Measurements from ENCODE around the gene GGTLC1.
"Not testable (repeated sequence)": the region's sequence is repeated elsewhere in the genome, so short reads cannot be mapped to it uniquely, and the experiment has no call there.

The GGTLC1 gene

DNA sequence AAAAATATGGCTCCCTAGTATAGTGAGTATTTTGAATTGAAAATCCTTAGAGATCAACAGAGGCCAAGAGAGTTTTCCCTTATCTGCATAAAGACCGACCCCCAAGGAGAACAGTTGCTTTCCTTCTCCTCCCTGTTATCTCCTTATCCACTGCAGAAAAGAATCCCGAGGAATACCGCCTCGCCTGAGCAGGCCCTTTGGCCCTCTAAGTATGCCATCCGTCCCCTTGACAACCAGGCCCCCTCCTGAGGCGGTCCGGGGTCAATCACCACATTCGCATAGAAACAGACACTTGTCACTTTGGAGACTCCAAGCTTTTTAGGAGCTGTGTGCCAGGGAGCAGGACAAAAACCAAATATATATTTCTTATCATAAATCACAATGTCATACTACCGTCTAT is 15.9 kb upstream of the GGTLC1 start:
- Mint-ChIP-seq H3K27ac (no peak overlapping the region), H3K4me3 (no peak overlapping the region), H3K9me3 (no peaks in the 10 kb centered on the region), H3K36me3 (ENCODE audit: low read depth) (no peaks in the 10 kb centered on the region), H3K27me3 (ENCODE audit: low read depth) (peaks cover 18% of the 10 kb centered on the region), H3K4me1 (ENCODE audit: low read depth) (no peaks in the 10 kb centered on the region)

- H3K27me3 Mint-ChIP-seq (ENCODE audit: low read depth), result peaks cover 33% of the 10 kb centered on the region
- no peak overlapping the region for H3K27ac Mint-ChIP-seq
- no peaks in the 10 kb centered on the region for H3K9me3 Mint-ChIP-seq
- H3K36me3 Mint-ChIP-seq (ENCODE audit: low read depth), result no peaks in the 10 kb centered on the region
- H3K4me1 Mint-ChIP-seq (ENCODE audit: low read depth), result no peaks in the 10 kb centered on the region
- no peak overlapping the region for H3K4me3 Mint-ChIP-seq
Observed at GRCh38 chr20:24002896-24003295, 14.3 kb upstream of the GGTLC1 start.

GRCh38 chr20:24001712-24002405 is 13.3 kb upstream of the GGTLC1 start:
- Mint-ChIP-seq H3K4me1 (ENCODE audit: low read depth) (no peaks in the 10 kb centered on the region), H3K36me3 (ENCODE audit: low read depth) (no peaks in the 10 kb centered on the region), H3K27ac (no peak overlapping the region), H3K27me3 (ENCODE audit: low read depth) (peaks cover 38% of the 10 kb centered on the region), H3K4me3 (no peak overlapping the region), H3K9me3 (no peaks in the 10 kb centered on the region)

DNA sequence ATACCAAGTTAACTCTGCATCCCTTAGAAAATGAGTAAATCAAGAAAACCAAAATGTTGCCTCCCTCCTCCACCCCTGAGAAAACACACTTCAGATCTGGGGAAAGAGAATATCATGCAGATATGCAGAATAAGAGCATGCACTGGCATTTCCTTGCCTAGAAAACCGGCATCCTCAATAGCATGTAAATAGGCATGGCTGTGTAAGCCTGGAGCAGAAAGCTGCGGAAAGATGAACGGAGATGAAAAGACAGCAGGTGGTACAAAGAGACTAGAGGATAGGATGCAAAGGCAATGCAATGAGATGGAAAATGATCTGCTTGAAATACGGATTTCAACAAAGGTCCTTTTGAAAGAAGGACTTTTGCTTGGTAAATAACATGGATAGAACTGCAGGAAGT is 10.3 kb upstream of the GGTLC1 start:
- Mint-ChIP-seq H3K9me3 (no peaks in the 10 kb centered on the region), H3K4me3 (no peak overlapping the region), H3K36me3 (ENCODE audit: low read depth) (no peaks in the 10 kb centered on the region), H3K4me1 (ENCODE audit: low read depth) (no peaks in the 10 kb centered on the region), H3K27me3 (ENCODE audit: low read depth) (peaks cover 38% of the 10 kb centered on the region), H3K27ac (no peak overlapping the region)

DNA sequence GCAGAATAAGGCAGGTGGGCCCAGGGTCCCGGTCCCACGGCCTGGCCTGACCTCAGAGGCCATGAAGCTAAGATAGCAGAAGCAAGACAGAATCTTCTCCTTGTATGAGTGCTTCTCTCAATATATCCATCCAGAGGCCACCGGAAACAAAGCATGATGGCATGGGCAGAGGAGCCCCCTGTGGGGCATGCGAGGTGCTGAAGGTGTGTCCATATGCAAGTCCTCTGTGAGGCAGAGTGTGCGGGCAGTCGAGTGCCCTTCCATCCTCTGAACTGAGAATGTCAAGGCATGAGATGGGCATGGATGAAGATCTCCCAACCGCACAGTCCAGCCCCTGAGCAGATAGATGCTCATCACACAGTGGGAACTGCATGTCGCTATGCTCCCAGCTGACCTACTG is 9.8 kb upstream of the GGTLC1 start:
- Mint-ChIP-seq H3K4me1 (ENCODE audit: low read depth) (no peaks in the 10 kb centered on the region), H3K36me3 (ENCODE audit: low read depth) (no peaks in the 10 kb centered on the region), H3K9me3 (no peaks in the 10 kb centered on the region), H3K27me3 (ENCODE audit: low read depth) (peaks cover 38% of the 10 kb centered on the region), H3K4me3 (no peak overlapping the region), H3K27ac (no peak overlapping the region)

GRCh38 chr20:23995905-23996666 is 7.5 kb upstream of the GGTLC1 start:
- Mint-ChIP-seq H3K27ac (no peak overlapping the region), H3K4me3 (no peak overlapping the region), H3K4me1 (ENCODE audit: low read depth) (no peaks in the 10 kb centered on the region), H3K9me3 (no peaks in the 10 kb centered on the region), H3K36me3 (ENCODE audit: low read depth) (no peaks in the 10 kb centered on the region), H3K27me3 (ENCODE audit: low read depth) (peaks cover 31% of the 10 kb centered on the region)

DNA sequence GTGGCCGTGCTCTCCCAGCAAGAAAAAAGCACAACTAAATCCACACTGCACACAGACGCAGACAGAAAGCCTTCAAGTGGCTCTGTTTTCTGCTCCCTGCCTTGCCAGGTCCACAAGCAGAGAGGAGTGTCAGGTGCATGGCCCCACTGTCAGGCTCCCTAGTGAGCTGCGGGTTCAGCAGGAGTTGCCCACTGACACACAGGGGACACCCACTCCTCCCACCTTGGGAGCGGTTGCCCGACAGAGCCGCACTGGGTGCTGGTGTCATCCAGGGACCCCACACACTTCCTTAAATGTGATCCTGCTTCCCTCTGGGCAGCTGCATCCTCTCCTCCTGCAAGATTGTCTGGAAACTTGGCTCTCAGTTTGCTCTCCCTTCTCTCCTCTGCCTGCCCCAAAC is 6.7 kb upstream of the GGTLC1 start:
- H3K27me3 Mint-ChIP-seq (ENCODE audit: low read depth), result peaks cover 27% of the 10 kb centered on the region
- not testable (repeated sequence) for H3K4me1 Mint-ChIP-seq (ENCODE audit: low read depth); H3K4me3 Mint-ChIP-seq; H3K27ac Mint-ChIP-seq; H3K36me3 Mint-ChIP-seq (ENCODE audit: low read depth); H3K9me3 Mint-ChIP-seq

DNA sequence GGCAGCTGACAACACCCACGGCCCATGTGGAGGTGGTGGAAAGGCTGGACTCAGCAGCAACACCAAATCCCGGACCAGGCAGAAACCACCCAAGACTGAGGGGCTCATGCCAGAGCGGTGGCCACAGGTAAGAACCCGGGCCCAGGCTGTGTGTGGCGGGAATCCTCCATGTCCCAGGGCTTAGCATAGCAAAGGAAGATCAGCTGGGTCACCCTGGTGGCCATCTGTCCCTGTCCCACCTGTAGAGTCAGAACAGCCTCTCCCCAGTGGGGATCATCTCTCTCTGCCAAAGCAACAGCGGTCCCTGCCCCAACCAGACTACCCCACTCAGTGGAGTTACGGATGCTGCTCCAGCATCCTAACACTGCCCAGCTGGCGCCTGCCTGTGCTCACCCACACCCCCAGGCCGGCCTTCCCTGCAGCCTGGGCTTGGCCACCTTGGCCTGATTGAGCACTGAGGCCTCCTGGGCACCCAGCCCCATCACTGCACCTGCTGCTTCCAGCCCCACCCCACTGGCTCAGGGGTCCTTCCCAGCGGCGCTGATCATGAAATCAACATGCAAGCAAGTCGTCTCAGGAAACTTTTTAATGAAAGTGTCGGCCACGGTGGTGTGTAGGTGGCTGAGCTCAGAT is 5.5 kb upstream of the GGTLC1 start:
- H3K4me1 Mint-ChIP-seq (ENCODE audit: low read depth); H3K9me3 Mint-ChIP-seq; H3K27ac Mint-ChIP-seq; H3K36me3 Mint-ChIP-seq (ENCODE audit: low read depth); H3K4me3 Mint-ChIP-seq: not testable (repeated sequence)
- H3K27me3 Mint-ChIP-seq (ENCODE audit: low read depth), result peaks cover 17% of the 10 kb centered on the region

- H3K36me3 Mint-ChIP-seq (ENCODE audit: low read depth); H3K27ac Mint-ChIP-seq; H3K9me3 Mint-ChIP-seq; H3K4me3 Mint-ChIP-seq; H3K4me1 Mint-ChIP-seq (ENCODE audit: low read depth): not testable (repeated sequence)
- H3K27me3 Mint-ChIP-seq (ENCODE audit: low read depth), result peaks cover 10% of the 10 kb centered on the region
Observed at GRCh38 chr20:23993440-23993839, 4.9 kb upstream of the GGTLC1 start.

- not testable (repeated sequence) for H3K27me3 Mint-ChIP-seq (ENCODE audit: low read depth); H3K4me3 Mint-ChIP-seq; H3K27ac Mint-ChIP-seq; H3K9me3 Mint-ChIP-seq; H3K4me1 Mint-ChIP-seq (ENCODE audit: low read depth); H3K36me3 Mint-ChIP-seq (ENCODE audit: low read depth)
Observed at GRCh38 chr20:23990296-23990695, 1.7 kb upstream of the GGTLC1 start.

- not testable (repeated sequence) for H3K4me1 Mint-ChIP-seq (ENCODE audit: low read depth); H3K36me3 Mint-ChIP-seq (ENCODE audit: low read depth); H3K4me3 Mint-ChIP-seq; H3K9me3 Mint-ChIP-seq; H3K27ac Mint-ChIP-seq; H3K27me3 Mint-ChIP-seq (ENCODE audit: low read depth)
Observed at GRCh38 chr20:23988966-23989365, 387 bp upstream of the GGTLC1 start.

DNA sequence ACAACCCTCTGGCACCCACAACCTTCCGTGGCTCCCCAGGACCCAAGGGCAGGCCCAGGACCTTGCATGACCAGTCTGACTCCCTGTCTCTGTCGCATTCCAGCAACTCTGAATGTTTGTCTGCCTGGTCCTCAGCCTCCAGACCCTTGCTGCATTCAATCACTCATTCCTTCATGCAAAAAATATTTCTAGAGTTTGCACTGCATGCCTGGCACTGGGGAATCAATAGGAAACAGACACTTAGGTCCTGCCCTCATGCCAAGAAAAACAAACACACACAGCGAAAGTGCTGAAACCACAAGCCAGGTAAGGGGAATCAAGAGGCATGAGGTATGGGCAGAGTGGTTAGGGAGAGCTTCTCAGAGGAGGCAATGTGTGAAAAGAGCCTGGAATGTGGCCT is 1.9 kb downstream of the GGTLC1 start:
- not testable (repeated sequence) for H3K36me3 Mint-ChIP-seq (ENCODE audit: low read depth); H3K9me3 Mint-ChIP-seq; H3K4me1 Mint-ChIP-seq (ENCODE audit: low read depth); H3K4me3 Mint-ChIP-seq; H3K27ac Mint-ChIP-seq; H3K27me3 Mint-ChIP-seq (ENCODE audit: low read depth)

- not testable (repeated sequence) for H3K27ac Mint-ChIP-seq; H3K27me3 Mint-ChIP-seq (ENCODE audit: low read depth); H3K4me1 Mint-ChIP-seq (ENCODE audit: low read depth); H3K36me3 Mint-ChIP-seq (ENCODE audit: low read depth); H3K9me3 Mint-ChIP-seq; H3K4me3 Mint-ChIP-seq
Observed at GRCh38 chr20:23986310-23986709, 2.3 kb downstream of the GGTLC1 start.

- not testable (repeated sequence) for H3K27me3 Mint-ChIP-seq (ENCODE audit: low read depth); H3K4me1 Mint-ChIP-seq (ENCODE audit: low read depth); H3K36me3 Mint-ChIP-seq (ENCODE audit: low read depth); H3K27ac Mint-ChIP-seq; H3K4me3 Mint-ChIP-seq; H3K9me3 Mint-ChIP-seq
Observed at GRCh38 chr20:23985790-23986225, 2.8 kb downstream of the GGTLC1 start.

DNA sequence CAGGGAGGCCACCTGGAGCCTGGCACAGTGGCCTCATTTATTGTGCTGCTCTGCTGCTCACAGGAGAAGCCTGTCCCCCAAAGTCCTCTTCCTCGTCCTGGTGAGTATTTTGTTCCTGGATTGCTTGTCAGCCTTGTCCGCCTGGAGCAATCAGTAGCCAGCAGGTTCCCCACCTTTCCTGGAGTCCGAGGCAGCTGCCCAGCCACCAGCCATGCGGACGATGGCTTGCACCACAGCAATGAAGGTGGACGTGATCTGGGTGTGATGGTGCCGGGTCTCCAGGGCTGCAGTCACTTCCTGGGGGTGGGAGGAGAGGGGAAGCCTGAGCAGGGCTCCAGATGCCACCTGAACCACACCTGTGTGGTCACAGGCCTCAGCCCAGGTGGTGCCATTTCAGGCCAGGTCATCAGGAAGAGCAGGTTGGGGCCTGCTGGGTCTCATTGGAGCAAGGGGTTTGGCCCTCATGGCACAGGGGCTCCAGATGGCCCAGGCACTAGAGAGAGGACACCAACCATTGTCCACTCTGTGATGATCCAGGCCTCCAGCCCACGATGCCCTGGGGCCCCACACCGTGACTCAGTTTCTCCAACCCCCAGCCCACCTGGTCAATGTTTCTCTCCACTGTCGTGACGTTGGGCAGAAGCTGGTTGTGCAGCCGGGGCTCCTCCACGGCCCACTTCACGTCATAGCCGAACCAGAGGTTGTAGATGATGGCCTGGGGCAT is 3.4 kb downstream of the GGTLC1 start:
- H3K36me3 Mint-ChIP-seq (ENCODE audit: low read depth); H3K4me3 Mint-ChIP-seq; H3K9me3 Mint-ChIP-seq; H3K4me1 Mint-ChIP-seq (ENCODE audit: low read depth); H3K27me3 Mint-ChIP-seq (ENCODE audit: low read depth); H3K27ac Mint-ChIP-seq: not testable (repeated sequence)

Measured in T-helper 1 cell treated with Interleukin-12 subunit alpha and Interleukin-12 subunit beta and Interleukin-4 antibody, amounts not matched to agents 30 μg/mL and 1 μg/mL, for 36 hours (primary cell).